Measurements from ENCODE around the gene ANAPC4. TPM values are rescaled to one million over a fixed set of nuclear protein-coding genes. Genes with fewer than 3 reads are reported as not detected.

ANAPC4 gene
- total and polyA plus RNA-seq, 2 of the 4 experiments (the other 2 are of a cell fraction), result 12.4 to 18.3 TPM

- Histone ChIP-seq H3K18ac (ENCODE audit: low read depth, low read length) (no peak overlapping the region), H2BK20ac (ENCODE audit: low read depth, low read length) (no peak overlapping the region), H4K20me1 (ENCODE audit: insufficient read depth, low read length) (no peaks in the 10 kb centered on the region), H2BK15ac (ENCODE audit: low read depth, low read length) (no peak overlapping the region), H3K4me3 (ENCODE audit: insufficient read depth, low read depth, low read length) (no peak overlapping the region), H3K4me1 (ENCODE audit: control insufficient read depth, insufficient read depth, low read length) (no peaks in the 10 kb centered on the region), H4K5ac (ENCODE audit: low read depth, low read length) (no peak overlapping the region), H3K27ac (ENCODE audit: insufficient read depth, low read length) (no peak overlapping the region), H2AK5ac (ENCODE audit: low read depth, low read length) (no peak overlapping the region), H4K8ac (ENCODE audit: low read depth in 2 of 2, low read length in 2 of 2) (no peak overlapping the region), H3K23ac (ENCODE audit: low read depth, low read length) (no peak overlapping the region), H3K9ac (ENCODE audit: low read depth, low read length) (no peak overlapping the region), H3K56ac (ENCODE audit: extremely low read depth, insufficient read depth, low read length) (no peak overlapping the region), H3K4me2 (ENCODE audit: low read depth, low read length) (no peak overlapping the region), H3K9me3 (ENCODE audit: control insufficient read depth, insufficient read depth, low read length) (no peaks in the 10 kb centered on the region), H2AK9ac (replicated peaks; ENCODE audit: low read depth, low read length, poor library complexity) (no peak overlapping the region), H2BK120ac (ENCODE audit: low read depth, low read length) (no peak overlapping the region), H4K91ac (ENCODE audit: insufficient read depth, low read depth, low read length) (no peak overlapping the region), H2BK5ac (ENCODE audit: low read depth, low read length, poor library complexity, severe bottlenecking) (no peak overlapping the region), H3K79me1 (ENCODE audit: low read depth in 1 of 2, low read length in 2 of 2) (no peaks in the 10 kb centered on the region), H3K27me3 (ENCODE audit: control insufficient read depth, insufficient read depth, low read length) (no peaks in the 10 kb centered on the region), H3K36me3 (ENCODE audit: control insufficient read depth, insufficient read depth, low read length) (no peaks in the 10 kb centered on the region), H3K4ac (ENCODE audit: low read depth, low read length) (no peak overlapping the region), H3K9me1 (ENCODE audit: insufficient read depth, low read length) (no peaks in the 10 kb centered on the region; the same call in 1 of the 2 replicates), H3K14ac (replicated peaks; ENCODE audit: low read depth, low read length) (no peak overlapping the region), H2AFZ (replicated peaks; ENCODE audit: low read length, poor library complexity) (no peak overlapping the region)
- CTCF ChIA-PET, result no interaction called here
- intact Hi-C loops (cut with micrococcal nuclease) (no loop called here), in situ Hi-C loops (cut with MboI; ENCODE audit: low sequenced_read_pairs) (no loop called here), dilution Hi-C loops (cut with HindIII; ENCODE audit: low sequenced_read_pairs, unreplicated experiment) (no loop called here)
- DNase-seq (no peak), ATAC-seq (ENCODE audit: low read depth) (no peak)
- TF ChIP-seq RFX5 (IDR thresholded peaks at IDR 0.05; ENCODE audit: low read depth, low read length), result no peak
- TF ChIP-seq BHLHE40 (IDR thresholded peaks at IDR 0.05; ENCODE audit: low read depth, low read length), result no peak
- no peak for TF ChIP-seq POLR2A (IDR thresholded peaks at IDR 0.05; ENCODE audit: low read depth, low read length)
- TF ChIP-seq CTCF (conservative IDR thresholded peaks at IDR 0.05; ENCODE audit: low read depth, low read length), result no peak
- no peak for TF ChIP-seq ELK1 (IDR thresholded peaks at IDR 0.05; ENCODE audit: borderline replicate concordance, low read depth, low read length)
- no peak for TF ChIP-seq RCOR1 (IDR thresholded peaks at IDR 0.05; ENCODE audit: insufficient replicate concordance, low read length)
- no peak for TF ChIP-seq MAZ (IDR thresholded peaks at IDR 0.05; ENCODE audit: borderline replicate concordance, low read depth, low read length)
- no peak for TF ChIP-seq RAD21 (IDR thresholded peaks at IDR 0.05; ENCODE audit: low read length)
- TF ChIP-seq USF2 (IDR thresholded peaks at IDR 0.05; ENCODE audit: low read depth, low read length), result no peak
- TF ChIP-seq MXI1 (IDR thresholded peaks at IDR 0.05; ENCODE audit: borderline replicate concordance, low read depth, low read length), result no peak
- no peak for TF ChIP-seq MAFK (IDR thresholded peaks at IDR 0.05; ENCODE audit: low read depth, low read length)
- TF ChIP-seq NFE2L2 (IDR thresholded peaks at IDR 0.05; ENCODE audit: low read depth, low read length), result no peak
- no peak for TF ChIP-seq SMC3 (IDR thresholded peaks at IDR 0.05; ENCODE audit: low read depth, low read length)
- TF ChIP-seq CHD1 (IDR thresholded peaks at IDR 0.05; ENCODE audit: low read depth, low read length), result no peak
- TF ChIP-seq CEBPB (IDR thresholded peaks at IDR 0.05; ENCODE audit: low read depth, low read length), result no peak
- TF ChIP-seq FOS (IDR thresholded peaks at IDR 0.05; ENCODE audit: low read depth, low read length), result no peak
- no TSS peak for BruUV-seq (replicated peaks)
- POLR2A ChIA-PET (ENCODE audit: unreplicated experiment), result no interaction called here
- 80% methylated on average over 1 of the region's 4 CpGs; no CpG with 5 or more reads in 1 of the 2 experiments for WGBS, 2 experiments (ENCODE audit: extremely low coverage in 2 of 2, insufficient read length in 1 of 2)
These were observed 48.3 kb downstream of the ANAPC4 start for GRCh38 chr4:25425361-25425760.
